GM18870 (cell line): ENCODE data around the gene ATXN7L3.

Experiments
- ATAC-seq: cut with Tn5 transposase; IDR thresholded peaks from one replicate; pipeline ENCODE4 v1.9.1; 2021; ENCODE audit warnings: moderate library complexity; ENCODE audit not compliant: unreplicated experiment

The ATXN7L3 gene

DNA sequence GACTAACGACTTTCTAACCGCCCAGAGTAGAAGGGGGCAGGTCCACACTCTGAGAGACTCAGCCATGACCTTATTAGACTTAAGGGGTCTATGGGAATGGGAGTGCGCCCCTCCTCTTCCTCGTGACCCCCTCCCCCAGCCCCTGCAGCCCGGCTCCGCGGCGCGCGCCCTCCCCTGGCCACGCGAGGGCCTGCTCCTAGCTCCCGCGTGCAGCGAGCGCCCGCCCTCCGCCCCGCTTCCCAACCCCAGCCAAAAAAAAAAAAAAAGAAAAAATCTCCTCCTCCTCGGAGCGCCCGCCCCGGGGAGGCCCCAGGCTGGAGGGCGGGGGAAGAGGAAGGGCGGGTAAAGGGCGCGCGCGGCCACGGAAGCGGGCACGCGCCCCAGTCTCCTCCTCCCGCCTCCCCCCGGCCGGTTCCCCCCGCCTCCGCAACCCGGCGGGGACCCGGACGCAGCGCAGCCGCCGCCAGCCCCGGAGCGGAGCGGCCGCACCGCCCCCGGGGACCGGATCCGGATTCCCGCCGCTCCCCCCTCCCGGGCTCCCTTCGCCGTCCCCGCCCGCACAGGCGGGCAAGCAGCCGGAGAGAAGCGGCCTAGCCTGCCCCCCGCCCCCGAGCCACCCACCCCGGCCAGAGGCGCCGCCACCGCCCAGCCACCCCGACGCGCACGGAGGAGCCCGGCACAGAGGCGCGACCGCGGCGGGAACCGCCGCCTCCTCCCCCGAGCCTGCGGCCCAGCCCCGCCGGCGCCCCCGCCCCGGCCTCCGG, 18.8 kb upstream of the ATXN7L3 start:
- no peak for ATAC-seq

DNA sequence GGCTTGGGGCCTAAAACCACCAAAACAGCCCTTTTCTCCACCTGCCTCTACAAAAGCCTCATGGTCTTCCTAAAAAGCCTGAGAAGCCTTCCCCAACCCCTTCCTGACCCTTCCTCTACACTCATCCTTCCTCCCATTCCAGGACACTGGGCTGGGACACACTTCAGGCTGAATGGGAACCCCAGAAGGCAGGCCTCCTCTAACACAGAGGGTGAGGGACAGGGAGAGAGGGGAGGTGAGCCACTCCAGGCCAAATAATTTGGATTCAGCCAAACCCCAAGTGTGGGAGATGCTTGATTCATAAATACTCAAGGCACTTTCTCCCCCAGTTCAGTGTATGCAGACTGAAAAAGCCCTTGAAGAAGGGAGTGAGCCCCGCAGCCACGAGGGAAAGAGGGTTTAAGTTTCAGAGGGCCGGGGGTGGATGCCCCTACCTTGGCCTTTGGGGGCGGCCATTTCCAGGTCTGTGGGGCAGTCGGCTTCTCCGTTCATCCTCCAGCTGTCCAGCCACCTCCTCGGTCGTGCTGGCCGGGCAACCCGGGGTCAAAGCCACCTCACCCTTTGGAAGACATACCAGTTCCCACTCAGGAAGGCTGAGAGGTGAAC, 18.2 kb upstream of the ATXN7L3 start:
- ATAC-seq, result no peak

DNA sequence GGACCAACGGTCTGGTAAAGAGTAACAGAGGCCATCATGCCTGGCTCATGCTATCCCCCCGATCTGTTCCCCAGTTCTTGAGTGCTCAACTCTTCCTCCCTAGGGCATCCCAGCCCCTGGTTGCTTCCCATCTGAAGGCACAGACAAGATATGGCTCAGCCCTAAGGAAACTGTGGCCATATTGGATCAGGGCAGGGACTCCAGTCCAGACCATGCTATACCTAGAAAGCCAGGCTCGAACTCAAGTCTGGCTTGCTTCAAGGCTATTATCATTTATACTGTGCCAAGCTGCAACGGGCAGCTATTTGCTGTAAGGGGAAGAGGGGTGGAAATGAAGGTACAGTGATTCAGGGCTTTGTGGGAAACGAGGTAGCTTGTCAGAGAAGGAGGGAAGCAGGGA, 17.0 kb upstream of the ATXN7L3 start:
- no peak for ATAC-seq

DNA sequence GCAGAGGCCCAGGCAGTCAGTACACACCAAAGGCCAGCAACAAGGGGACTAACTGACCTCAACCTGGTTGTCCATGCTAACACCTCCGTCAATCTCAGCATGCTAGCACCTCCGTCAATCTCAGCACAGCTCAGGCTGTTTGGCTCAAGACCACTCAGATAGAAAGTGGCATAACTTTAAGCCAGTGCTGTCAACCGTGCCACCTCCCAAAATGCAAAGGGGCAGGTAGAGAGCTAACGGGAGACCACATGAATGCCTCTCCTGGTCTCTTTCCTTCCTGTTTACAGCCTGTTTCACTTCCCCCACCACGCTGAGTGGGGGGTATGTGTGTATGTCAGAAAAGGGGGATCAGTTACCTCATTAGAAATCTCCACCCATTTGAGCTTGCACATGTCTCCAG, 16.5 kb upstream of the ATXN7L3 start:
- ATAC-seq, result no peak

DNA sequence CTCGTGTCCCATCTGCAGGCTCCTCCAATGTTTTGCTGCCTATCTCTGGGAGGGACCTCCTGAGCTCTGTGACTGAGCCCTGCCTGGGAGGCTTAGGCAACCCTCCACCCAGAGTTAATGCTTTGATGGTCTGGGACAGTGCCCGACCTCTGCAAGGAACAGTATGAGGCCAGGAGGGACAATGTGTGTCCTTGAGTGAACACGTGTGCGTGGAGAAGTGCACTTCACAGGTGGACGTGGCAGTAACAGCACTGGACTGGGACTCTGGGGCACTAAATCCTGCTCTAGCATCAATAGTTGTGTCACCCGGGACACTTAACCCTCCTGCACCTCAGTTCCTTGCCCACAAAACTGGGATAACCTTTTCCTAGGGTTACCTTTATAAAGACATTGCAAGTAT, 15.2 kb upstream of the ATXN7L3 start:
- ATAC-seq, result no peak

DNA sequence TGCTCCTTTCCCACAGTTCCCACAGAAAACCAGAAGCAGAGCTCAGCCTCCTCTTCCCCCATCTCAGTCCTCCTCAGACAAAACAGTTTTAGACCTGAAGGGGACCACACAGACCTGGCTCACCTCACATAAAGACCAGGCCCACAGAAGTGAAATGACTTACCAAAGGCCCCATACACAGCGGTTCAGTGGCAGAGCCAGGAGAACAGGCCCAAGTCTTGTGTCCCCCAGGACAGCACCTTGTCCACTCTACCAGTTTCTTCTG, 14.5 kb upstream of the ATXN7L3 start:
- ATAC-seq, result no peak

DNA sequence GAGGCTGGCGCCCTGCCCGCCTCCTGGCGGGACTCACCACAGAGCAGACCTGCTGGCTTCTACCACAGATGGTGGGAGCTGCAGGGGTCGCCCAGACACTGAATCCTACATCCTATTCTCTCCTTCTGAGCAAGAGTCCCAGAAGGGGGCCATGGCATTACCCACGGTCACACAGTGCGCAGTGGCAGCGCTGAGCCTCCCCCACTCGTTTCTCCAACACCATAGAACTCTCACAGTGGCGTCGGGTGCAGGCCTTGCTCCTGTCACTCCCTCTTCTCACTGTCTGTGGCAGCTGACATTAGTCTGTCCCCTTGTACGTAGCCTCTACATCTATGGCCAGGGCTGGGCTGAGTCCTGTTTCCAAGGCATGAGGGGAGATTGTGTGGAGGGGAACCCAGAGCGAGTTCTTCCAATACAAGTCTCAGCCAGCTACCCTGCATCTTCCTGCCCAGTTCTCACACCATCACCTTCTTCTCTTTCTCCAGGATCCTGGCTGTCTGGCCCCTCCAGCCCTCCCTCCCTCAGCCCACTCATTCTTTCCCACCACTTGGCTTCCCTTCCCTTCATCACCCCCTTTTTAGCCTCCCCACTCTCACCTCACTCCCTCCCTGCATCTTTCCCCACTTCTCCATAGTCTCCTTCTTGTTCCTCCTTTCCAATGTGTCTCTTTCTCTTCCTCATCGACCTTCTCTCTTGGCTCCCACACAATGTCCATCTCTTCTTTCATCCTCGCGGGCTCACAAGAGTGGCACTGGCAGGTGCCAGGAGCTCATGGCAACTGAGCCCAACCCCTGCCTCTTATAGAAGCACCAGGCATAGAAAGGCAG, 13.9 kb upstream of the ATXN7L3 start:
- no peak for ATAC-seq

DNA sequence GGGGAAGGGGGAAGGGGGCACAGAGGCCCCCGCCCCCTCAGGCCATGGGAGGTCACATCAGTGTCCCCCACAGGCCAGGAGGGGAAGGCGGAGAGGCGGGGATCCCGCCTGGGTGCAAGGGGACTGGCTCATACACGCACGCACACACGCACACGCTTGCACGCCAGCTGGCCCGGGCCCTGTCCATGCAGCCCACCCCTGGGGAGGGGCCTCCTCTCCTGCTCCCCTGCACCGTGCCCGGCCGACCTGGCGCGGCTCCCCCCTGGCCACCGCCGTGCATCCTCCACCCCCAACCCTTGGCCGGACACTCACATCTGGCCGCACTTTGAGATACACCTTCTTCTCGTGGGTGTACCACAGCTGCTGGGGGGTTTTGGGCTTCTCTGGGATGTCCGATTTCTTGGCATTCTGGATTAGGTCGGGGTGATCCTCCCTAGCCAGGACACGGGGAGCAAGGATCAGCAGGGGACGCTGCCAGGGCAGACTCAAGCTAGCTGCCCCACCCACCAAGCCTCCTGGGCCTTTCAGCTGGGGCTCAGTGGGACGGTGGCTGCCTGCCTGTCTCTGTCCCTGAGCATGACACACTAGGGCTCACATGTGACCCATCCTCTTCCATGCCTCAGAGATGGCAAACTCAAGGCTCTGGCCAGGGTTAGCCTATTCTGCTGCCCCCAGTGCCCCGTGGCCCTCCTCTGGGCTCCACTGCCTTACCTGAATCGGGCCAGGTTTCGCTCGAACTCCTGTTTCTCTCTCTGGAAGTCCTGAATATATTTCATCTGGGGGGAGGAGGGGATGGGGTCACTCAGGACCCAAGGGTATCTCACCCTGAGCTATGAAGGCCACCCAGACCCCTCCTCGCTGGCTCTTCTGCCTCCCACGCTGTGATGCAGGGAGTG, 13.1 kb upstream of the ATXN7L3 start:
- no peak for ATAC-seq

DNA sequence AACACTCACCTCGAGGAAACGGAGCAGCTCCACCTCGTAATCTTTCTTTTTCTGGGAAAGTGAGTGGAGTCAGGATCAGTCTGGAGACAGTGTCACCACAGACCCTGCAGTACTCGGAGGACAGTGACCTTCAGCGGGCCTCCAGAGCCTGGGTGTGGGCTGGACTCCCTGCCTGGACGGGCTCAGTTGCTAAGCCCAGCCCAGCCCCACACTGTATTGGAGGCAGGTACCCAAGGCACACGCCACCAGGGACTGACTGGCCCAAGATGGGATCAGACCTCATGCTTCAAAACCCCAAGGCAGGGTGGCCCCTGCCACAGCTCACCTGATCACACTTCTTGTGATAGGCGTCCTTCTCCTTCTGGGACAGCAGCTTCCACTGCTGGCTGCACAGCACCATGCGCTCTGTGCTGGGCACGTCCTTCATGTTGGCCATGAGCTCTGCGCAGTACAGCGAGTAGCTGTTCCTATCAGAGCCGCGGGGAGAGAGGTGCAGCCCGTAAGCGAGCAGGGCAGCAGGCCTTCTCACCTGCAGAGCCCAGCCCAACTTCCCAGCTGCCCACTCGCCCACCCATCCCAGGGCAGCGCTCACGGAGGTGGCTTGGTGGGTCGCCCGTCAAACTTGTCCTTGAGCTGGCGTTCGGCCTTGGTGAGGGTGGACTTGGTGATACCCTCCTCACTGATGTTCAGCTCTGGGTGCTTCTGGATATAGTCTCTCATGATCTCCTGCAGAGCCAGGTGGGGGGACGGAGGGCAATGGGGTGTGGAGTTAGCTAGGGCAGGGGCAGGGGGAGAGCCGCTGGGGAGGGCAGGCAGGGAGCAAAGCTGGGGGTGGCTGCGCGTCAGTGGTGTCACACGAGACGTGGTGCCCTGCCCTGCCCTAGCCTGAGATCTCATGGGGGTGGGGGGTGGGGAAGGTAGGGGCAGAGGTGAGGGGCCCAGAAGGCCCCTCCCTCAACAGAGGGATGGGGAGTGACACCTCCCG, 11.9 kb upstream of the ATXN7L3 start:
- no peak for ATAC-seq

DNA sequence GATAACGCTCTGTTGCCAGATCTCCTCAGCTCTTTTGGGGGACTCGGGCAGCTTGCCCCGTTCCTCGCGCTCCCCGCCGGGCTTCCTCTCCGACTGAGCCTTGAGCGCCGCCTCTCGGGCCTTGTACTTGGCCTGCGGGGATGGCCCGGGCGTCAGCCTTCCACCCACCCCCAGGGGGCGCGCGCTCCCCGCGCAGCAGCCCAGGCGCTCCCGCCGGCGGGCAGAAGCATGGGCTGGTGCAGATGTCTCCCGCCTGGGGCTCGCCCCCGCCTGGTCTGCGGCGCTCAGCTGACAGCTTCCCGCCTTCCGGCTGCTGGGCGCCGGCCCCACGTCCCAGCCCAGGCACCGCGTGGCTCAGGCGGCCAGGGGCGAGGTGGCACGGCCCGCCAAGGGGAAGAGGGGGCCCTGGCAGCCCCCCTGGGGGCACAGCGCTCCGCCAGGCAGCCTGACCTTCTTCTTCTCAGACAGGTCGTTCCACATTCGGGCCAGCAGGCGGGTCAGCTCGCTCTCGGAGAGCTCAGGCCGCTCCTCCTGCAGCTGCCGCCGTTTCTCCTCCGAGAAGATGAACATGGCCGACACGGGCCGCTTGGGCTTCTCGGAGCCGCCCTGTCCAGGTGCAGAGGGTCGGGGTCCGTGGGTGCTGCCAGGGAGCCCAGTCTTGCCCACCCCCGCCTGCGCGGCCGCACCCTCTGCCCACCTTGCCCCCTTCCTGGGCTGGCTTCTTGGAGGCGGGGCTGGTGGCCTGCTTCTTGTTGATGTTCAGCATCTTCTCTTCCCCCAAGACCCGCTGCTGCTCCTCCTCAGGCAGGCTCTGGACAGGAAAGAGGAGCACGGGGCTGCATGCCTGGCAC, 10.9 kb upstream of the ATXN7L3 start:
- peak; percentile 42 for ATAC-seq

DNA sequence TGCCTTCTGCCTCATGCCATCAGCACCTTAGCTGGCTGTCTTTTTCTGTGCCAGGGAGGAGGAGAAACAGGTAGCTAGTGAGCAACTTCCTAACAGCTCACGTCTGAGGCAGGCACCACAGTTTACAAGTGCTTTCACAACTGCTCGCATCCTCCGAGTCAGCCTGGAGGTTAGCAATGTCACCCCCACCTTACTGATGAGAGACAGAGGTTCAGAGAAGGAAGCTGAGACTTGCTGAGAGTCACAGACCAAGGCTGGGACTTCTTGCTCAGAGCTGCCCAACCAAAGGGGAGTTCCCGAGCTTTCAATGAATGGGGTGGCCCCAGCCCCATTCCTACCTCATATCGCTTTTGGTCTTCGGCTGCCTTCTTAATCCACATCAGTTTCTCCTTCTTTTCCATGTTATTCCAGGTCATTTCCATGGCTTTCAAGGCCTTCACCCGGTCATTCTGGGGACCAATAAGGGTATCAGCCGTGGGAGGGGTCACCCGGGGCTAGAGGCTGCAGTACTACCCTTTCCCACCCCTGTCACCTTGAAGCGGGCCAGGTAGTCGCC, 10.2 kb upstream of the ATXN7L3 start:
- peak; percentile 24 for ATAC-seq

DNA sequence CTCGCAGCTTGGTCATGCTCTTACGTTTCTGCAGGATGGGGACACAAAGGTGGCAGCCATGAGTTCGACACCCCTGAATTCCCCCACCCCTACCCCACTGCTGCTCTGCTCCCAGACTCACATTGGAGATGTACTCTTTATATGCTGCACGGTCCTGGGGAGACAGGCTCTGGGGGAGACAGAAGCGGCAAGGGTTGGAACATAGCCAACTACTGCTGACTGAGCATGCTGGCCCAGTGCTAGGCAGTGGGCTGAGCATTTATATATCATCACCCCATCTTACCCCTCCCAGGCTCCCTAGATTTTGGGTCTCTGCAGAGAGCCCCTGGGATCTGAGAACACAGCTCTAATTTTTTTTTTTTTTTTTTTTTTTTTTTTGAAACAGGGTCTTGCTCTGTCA, 8.1 kb upstream of the ATXN7L3 start:
- ATAC-seq, result no peak

DNA sequence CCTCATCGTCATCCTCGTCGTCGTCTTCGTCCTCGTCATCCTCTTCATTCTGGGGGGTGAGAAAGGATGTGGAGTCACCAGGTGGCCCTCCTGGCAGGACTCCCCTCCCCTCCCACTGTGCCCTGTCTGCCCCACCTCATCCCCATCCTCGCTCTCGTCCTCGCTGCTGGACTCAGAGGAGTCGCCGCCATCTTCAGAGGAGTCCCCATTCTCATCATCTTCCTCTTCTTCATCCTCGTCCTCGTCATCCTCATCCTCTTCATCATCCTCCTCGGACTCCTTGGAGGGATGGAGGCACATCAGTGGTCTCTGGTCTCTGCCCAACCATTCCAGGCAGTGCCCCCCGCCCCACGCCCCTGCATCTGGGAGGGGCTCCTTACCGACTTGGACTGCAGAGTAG, 7.6 kb upstream of the ATXN7L3 start:
- no peak for ATAC-seq

DNA sequence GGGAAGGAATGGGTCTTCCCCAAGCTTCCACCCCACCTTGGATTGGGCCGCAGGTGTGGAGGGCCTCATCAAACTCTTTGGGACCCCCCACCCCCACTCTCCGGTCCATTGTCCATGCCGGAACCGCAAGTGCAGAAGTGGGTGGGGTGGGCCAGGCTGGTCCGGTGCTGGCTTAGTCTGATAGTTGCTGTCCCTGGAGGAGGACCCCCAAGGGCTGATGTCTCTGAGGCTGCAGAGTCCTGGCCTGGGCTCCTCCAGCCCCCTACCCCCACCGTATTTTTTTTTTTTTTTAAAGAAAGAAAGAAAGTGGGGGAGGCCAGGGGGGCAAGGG, 7.1 kb upstream of the ATXN7L3 start:
- ATAC-seq, result no peak

DNA sequence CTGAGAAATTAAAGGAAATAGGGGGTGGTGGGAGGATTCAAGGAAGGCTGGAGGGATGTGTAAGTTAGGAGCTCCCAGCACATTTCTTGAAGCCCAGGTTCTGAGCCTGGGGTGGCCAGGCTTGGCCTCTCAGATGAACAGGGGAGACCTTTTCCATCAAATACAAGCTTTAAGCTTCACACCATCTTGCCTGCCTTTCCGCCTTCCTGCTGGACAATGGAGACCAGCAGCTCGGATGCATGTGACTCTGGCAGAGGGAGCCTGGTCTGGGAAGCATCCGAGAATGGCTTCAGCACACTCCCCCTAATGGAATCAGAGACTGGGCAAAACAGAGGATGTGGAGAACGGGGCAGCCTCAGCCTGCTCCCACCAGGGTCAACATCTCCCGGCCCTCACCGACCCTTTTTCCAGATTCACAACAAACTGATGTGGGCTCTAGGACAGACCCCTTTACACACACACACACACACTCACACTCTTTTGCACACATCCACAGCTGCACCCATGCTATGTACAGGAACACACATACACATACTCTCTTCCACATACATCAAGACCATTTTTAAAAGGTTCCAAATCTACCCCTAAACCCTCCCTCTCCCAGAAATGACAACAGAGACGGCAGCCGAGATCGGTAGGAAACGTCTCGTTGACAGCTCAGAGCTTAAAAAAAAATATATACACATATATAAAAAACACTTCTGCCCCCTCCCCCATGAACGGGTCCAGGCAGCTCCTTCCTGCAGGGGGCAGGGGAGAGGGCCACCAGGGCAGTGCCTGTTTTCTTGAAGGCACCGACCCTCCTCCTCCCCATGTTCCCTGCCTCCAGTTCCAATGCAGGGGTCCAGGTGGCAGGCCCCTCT, 6.5 kb upstream of the ATXN7L3 start:
- ATAC-seq, result no peak

DNA sequence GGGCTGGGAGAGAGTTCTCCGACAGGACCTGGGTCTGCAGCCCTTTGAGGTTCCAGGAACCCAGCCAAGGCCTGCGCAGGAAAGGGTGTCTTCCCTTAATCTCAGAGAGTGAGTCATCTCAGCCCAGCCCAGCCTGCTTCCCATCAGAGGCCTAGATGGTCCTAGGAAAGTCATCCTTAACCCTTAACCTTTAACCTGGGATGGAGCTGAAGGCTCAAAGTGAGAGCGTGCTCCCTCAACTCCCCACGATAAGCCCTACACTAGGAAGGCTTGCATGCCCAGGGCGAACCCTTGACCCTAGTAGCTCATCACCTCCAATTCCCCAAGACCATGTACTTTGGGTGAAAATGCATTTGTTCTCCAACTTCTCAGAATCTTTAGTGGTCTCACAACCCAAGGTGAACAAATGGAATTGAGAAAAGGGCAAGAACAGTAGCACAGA, 4.8 kb upstream of the ATXN7L3 start:
- no peak for ATAC-seq

DNA sequence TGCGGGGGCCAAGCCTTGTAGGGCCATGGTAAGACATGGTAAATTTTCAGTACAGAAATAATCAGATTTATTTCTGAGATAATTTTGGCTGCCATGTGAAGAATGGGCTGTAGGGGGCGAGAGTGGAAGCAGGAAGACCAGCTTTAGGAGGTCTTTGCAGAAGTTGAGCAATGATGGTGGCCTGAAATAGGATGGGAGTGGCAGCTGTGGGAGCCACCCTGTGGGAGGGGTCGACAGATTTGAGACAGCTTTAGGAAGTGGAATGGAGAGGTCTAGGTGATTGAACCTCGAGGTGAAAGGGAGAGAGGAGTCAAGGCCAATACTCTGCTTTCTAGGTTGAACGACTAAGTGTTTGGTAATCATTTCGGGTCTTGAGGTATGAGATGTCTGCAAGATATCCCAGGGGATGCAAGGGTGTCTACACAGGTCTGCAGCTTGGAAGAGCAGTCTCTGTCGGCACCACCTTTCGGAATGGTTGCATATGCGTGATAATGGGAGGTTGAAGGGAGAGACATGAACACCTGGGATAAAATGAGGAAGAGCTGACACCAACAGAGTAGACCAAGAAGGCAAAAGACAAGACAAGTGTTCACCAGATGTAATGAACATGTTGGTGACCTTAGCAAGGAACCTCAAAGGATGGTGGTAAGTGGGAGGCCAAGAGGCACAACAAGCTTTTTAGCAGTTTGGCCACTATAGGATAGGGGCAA, 4.2 kb upstream of the ATXN7L3 start:
- ATAC-seq, result no peak
